Measurements from ENCODE around the gene GPR50.

DNA sequence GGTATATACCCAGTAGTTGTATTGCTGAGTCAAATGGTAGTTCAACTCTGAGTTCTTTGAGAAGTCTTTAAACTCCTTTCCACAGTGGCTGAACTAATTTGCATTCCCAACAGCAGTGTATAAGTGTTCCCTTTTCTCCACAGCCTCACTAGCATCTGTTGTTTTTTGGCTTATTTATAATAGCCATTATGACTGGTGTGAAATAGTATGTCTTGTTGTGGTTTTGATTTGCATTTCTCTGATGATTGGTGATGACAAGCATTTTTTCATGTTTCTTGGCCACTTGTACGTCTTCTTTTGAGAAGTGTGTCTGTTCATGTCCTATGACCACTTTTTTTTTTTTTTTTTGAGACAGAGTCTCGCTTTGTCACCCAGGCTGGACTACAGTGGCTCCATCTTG is 30.5 kb downstream of the GPR50 start:
- TF ChIP-seq, protein P1, sequence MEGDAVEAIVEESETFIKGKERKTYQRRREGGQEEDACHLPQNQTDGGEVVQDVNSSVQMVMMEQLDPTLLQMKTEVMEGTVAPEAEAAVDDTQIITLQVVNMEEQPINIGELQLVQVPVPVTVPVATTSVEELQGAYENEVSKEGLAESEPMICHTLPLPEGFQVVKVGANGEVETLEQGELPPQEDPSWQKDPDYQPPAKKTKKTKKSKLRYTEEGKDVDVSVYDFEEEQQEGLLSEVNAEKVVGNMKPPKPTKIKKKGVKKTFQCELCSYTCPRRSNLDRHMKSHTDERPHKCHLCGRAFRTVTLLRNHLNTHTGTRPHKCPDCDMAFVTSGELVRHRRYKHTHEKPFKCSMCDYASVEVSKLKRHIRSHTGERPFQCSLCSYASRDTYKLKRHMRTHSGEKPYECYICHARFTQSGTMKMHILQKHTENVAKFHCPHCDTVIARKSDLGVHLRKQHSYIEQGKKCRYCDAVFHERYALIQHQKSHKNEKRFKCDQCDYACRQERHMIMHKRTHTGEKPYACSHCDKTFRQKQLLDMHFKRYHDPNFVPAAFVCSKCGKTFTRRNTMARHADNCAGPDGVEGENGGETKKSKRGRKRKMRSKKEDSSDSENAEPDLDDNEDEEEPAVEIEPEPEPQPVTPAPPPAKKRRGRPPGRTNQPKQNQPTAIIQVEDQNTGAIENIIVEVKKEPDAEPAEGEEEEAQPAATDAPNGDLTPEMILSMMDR (IDR thresholded peaks at IDR 0.05; ENCODE audit: poor library complexity), result no peak
- TF ChIP-seq EZH2phosphoT487 (IDR thresholded peaks at IDR 0.05; ENCODE audit: low read depth, severe bottlenecking, unreplicated experiment), result no peak

All from hepatocyte (in vitro differentiated cells).